OCI-LY1 (cell line): ENCODE results near the gene ARAP3.

Source experiments
- H2AFZ ChIP-seq: fragments of 200-600 bp; sonication (generic), shearing (Covaris generic); 2 replicates; pipeline ENCODE4 v1.6.0; 2014; ENCODE audit warnings: antibody characterized with exemption, mild to moderate bottlenecking, low read length
- H3F3A ChIP-seq: fragments of 200-600 bp; sonication (generic), shearing (Covaris generic); 2 replicates; pipeline ENCODE4 v1.6.0; 2014; ENCODE audit warnings: mild to moderate bottlenecking, antibody characterized with exemption, low read length, moderate library complexity; ENCODE audit not compliant: insufficient read depth
- H3K27ac ChIP-seq: fragments of 200-600 bp; sonication (generic); 2 replicates; pipeline ENCODE4 v1.5.1; 2014; ENCODE audit warnings: low read length, mixed run types, mild to moderate bottlenecking, low read depth; ENCODE audit not compliant: poor library complexity, severe bottlenecking
- H3K27me3 ChIP-seq: fragments of 200-600 bp; sonication (generic); 2 replicates; pipeline ENCODE4 v1.6.0; 2014; ENCODE audit warnings: antibody characterized with exemption, mild to moderate bottlenecking, low read length, moderate library complexity; ENCODE audit not compliant: insufficient read depth
- H3K36me3 ChIP-seq: fragments of 200-600 bp; sonication (generic); 2 replicates; pipeline ENCODE4 v1.6.1; 2014; ENCODE audit warnings: mild to moderate bottlenecking, antibody characterized with exemption, low read length, moderate library complexity, mixed read lengths; ENCODE audit not compliant: insufficient read depth
- H3K4me1 ChIP-seq: fragments of 200-600 bp; sonication (generic); 2 replicates; pipeline ENCODE4 v1.5.1; 2014; ENCODE audit warnings: mild to moderate bottlenecking, low read length, moderate library complexity; ENCODE audit not compliant: insufficient read depth, severe bottlenecking
- H3K4me2 ChIP-seq: fragments of 200-600 bp; sonication (generic), shearing (Covaris generic); 2 replicates; pipeline ENCODE4 v1.6.1; 2014; ENCODE audit warnings: low read length
- H3K4me3 ChIP-seq: fragments of 200-600 bp; sonication (generic); 2 replicates; pipeline ENCODE4 v1.5.1; 2014; ENCODE audit warnings: low read length, low read depth, mild to moderate bottlenecking, mixed read lengths; ENCODE audit not compliant: poor library complexity, severe bottlenecking
- H3K79me2 ChIP-seq: fragments of 200-600 bp; shearing (Covaris generic); 2 replicates; pipeline ENCODE4 v1.6.1; 2016; ENCODE audit warnings: mixed run types, low read length, mixed read lengths; ENCODE audit not compliant: insufficient read depth
- H3K9ac ChIP-seq: fragments of 200-600 bp; sonication (generic), shearing (Covaris generic); 2 replicates; pipeline ENCODE4 v1.6.1; 2014; ENCODE audit warnings: mild to moderate bottlenecking, low read length, mixed read lengths
- H3K9me2 ChIP-seq: fragments of 200-600 bp; sonication (generic), shearing (Covaris generic); 2 replicates; pipeline ENCODE4 v1.6.1; 2014; ENCODE audit warnings: low read depth, mild to moderate bottlenecking, low read length, mixed read lengths
- H3K9me3 ChIP-seq: fragments of 200-600 bp; shearing (Covaris generic); 2 replicates; pipeline ENCODE4 v1.6.1; 2014; ENCODE audit warnings: low read length, mixed read lengths
- H4K20me1 ChIP-seq: fragments of 200-600 bp; sonication (generic), shearing (Covaris generic); 2 replicates; pipeline ENCODE4 v1.6.0; 2016; ENCODE audit warnings: mild to moderate bottlenecking, low read length; ENCODE audit not compliant: insufficient read depth
- EZH2 ChIP-seq: fragments of 200-600 bp; sonication (generic), shearing (Covaris generic); IDR thresholded peaks from 2 replicates; pipeline ENCODE4 v1.8.0; 2017; ENCODE audit warnings: borderline replicate concordance, mixed run types, mild to moderate bottlenecking, antibody characterized with exemption, low read length, moderate library complexity, mixed read lengths
- TF ChIP-seq, protein P1 (sequence below): fragments of 200-600 bp; sonication (generic), shearing (Covaris generic); IDR thresholded peaks from 2 replicates; pipeline ENCODE4 v1.5.1; 2017; ENCODE audit warnings: mild to moderate bottlenecking, antibody characterized with exemption, low read length, moderate library complexity, mixed read lengths

ARAP3 gene

DNA sequence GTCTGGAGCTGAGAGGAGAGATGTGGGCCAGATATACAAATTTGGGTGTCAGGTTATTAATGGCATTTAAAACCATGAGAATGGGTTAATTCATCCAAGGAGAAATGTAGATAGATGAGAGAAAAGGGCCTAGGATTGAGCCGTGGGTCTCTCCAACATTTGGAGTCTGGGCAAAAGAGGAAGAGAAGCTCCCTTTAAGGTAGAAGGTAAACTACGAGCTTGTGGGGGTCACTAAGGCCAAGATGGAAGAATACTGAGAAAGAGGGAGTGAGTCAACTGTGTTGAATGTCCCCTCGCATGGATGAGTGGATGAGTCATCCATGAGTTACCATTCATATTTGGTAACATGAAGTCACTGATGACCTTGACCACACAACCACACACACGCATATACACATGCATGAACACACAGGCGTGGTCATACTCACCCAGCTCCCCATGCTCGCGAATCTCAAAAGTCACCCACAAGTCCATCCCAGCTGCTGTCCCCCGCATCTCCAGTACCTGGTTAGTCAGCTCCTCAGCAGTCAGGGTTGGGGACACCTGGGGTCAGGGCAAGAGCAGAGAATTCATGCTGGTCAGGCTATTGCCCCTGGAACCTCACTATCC lies 24.0 kb downstream of the ARAP3 start:
- H4K20me1 ChIP-seq: no peaks in the 10 kb centered on the region
- no peaks in the 10 kb centered on the region for H3K36me3 ChIP-seq
- H3K27me3 ChIP-seq: peaks cover 7% of the 10 kb centered on the region
- no peaks in the 10 kb centered on the region for H3F3A ChIP-seq
- H3K79me2 ChIP-seq: no peaks in the 10 kb centered on the region
- no peaks in the 10 kb centered on the region for H3K9me2 ChIP-seq
- no peak overlapping the region for H3K4me2 ChIP-seq
- no peaks in the 10 kb centered on the region for H3K9me3 ChIP-seq
- no peaks in the 10 kb centered on the region for H3K4me1 ChIP-seq
- H2AFZ ChIP-seq: no peak overlapping the region
- TF ChIP-seq, protein P1, sequence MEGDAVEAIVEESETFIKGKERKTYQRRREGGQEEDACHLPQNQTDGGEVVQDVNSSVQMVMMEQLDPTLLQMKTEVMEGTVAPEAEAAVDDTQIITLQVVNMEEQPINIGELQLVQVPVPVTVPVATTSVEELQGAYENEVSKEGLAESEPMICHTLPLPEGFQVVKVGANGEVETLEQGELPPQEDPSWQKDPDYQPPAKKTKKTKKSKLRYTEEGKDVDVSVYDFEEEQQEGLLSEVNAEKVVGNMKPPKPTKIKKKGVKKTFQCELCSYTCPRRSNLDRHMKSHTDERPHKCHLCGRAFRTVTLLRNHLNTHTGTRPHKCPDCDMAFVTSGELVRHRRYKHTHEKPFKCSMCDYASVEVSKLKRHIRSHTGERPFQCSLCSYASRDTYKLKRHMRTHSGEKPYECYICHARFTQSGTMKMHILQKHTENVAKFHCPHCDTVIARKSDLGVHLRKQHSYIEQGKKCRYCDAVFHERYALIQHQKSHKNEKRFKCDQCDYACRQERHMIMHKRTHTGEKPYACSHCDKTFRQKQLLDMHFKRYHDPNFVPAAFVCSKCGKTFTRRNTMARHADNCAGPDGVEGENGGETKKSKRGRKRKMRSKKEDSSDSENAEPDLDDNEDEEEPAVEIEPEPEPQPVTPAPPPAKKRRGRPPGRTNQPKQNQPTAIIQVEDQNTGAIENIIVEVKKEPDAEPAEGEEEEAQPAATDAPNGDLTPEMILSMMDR: no peak
- no peak for TF ChIP-seq EZH2
- no peak overlapping the region for H3K27ac ChIP-seq
- no peak overlapping the region for H3K9ac ChIP-seq
- no peak overlapping the region for H3K4me3 ChIP-seq

DNA sequence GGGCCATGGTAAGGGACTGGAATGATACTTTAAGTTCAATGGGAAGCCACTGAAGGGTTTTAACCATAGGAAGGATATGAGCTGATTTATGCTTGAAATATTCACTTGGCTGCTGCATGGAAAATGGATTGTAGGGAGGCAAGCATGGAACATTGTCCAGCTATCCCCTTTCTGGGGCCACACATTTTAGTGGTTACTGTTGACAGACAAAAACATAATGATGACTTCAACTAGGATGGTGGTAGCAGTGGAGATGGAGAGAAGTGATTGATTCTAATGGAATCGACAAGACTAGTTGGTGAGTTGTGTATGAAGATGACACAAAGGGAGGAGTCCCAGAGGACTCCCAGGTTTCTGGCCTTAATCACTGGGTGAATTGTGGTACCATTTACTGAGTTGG lies 24.6 kb downstream of the ARAP3 start:
- Histone ChIP-seq H3K9ac (no peak overlapping the region), H2AFZ (no peak overlapping the region), H3K4me2 (no peak overlapping the region), H3K4me3 (no peak overlapping the region), H3K27me3 (peaks cover 7% of the 10 kb centered on the region), H3K36me3 (no peaks in the 10 kb centered on the region), H3F3A (no peaks in the 10 kb centered on the region), H3K9me2 (no peaks in the 10 kb centered on the region), H3K79me2 (no peaks in the 10 kb centered on the region), H4K20me1 (no peaks in the 10 kb centered on the region), H3K9me3 (no peaks in the 10 kb centered on the region), H3K4me1 (no peaks in the 10 kb centered on the region), H3K27ac (no peak overlapping the region)
- TF ChIP-seq, protein P1: no peak
- no peak for TF ChIP-seq EZH2

DNA sequence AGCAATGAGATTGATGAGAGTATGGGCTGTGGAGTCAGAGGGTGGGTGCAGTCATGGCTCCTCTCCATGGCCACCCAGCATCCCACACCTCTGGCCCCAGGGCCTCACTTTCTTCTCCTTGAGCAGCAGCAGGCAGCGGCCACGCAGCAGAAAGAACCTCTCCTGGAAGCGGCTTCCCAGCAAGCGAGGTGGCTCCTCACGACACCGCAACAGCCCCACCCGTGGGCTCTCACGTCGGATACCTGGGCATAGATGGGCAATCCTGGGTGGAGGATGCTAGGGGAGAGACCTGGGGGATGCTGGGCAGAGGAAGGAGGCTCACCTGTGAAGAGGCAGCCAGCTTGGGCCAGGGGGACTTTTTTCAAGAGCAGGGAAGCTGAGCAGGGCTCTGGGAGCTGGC lies 25.6 kb downstream of the ARAP3 start:
- Histone ChIP-seq H2AFZ (no peak overlapping the region), H3K9me2 (no peaks in the 10 kb centered on the region)

More for the DNA sequence above, 25.6 kb downstream of the ARAP3 start:
- no peaks in the 10 kb centered on the region for H3F3A ChIP-seq
- no peak overlapping the region for H3K4me3 ChIP-seq
- no peak overlapping the region for H3K4me2 ChIP-seq
- TF ChIP-seq EZH2: no peak
- TF ChIP-seq, protein P1: no peak
- no peak overlapping the region for H3K9ac ChIP-seq
- peaks cover 5% of the 10 kb centered on the region for H3K4me1 ChIP-seq
- H3K27ac ChIP-seq: no peak overlapping the region
- H3K36me3 ChIP-seq: no peaks in the 10 kb centered on the region
- no peaks in the 10 kb centered on the region for H3K9me3 ChIP-seq
- no peaks in the 10 kb centered on the region for H3K79me2 ChIP-seq
- peaks cover 7% of the 10 kb centered on the region for H3K27me3 ChIP-seq
- H4K20me1 ChIP-seq: no peaks in the 10 kb centered on the region
